ENCODE results near the gene COX6B2. TPM values are rescaled to one million over a fixed set of nuclear protein-coding genes. Genes with fewer than 3 reads are reported as not detected.

Gene COX6B2
- total RNA-seq, 3 donors from 2014 or later, result 0.73 to 1.3 TPM; not detected in 1

GRCh38 chr19:55353356-55353802, 1.1 kb downstream of the COX6B2 start:
- no peaks in the 10 kb centered on the region for H3K9me3 ChIP-seq
- H3K36me3 ChIP-seq, result no peaks in the 10 kb centered on the region
- intact Hi-C loops (cut with DNase I; ENCODE audit: low total_unique reads), result no loop called here
- H3K4me3 ChIP-seq, result peak overlapping the region; percentile 22 to 70 (median 50)
- H3K27me3 ChIP-seq, result peaks cover 11 to 32% of the 10 kb centered on the region in 2 donors
- H3K27ac ChIP-seq, result no peak overlapping the region
- no peak for DNase-seq (ENCODE audit: low spot score in 2 of 2)
- TF ChIP-seq CTCF (IDR thresholded peaks at IDR 0.05), result no peak
- TF ChIP-seq POLR2A (IDR thresholded peaks at IDR 0.05), result no peak
- TF ChIP-seq POLR2AphosphoS5 (IDR thresholded peaks at IDR 0.05), result no peak
- H3K4me1 ChIP-seq, result peaks cover 0 to 4% of the 10 kb centered on the region in 2 donors

- H3K9me3 ChIP-seq, result no peaks in the 10 kb centered on the region
- H3K36me3 ChIP-seq, result no peaks in the 10 kb centered on the region
- intact Hi-C loops (cut with DNase I; ENCODE audit: low total_unique reads), result no loop called here
- no peak overlapping the region for H3K27ac ChIP-seq
- DNase-seq (ENCODE audit: low spot score in 2 of 2), result no peak
- peaks cover 0 to 4% of the 10 kb centered on the region in 2 donors for H3K4me1 ChIP-seq
- peaks cover 11 to 32% of the 10 kb centered on the region in 2 donors for H3K27me3 ChIP-seq
- TF ChIP-seq POLR2A (IDR thresholded peaks at IDR 0.05) (no peak), CTCF (IDR thresholded peaks at IDR 0.05) (no peak), POLR2AphosphoS5 (IDR thresholded peaks at IDR 0.05) (no peak)
- H3K4me3 ChIP-seq, result peak overlapping the region in 1 of 3 donors; percentile 70
Observed at GRCh38 chr19:55352549-55353145, 1.9 kb downstream of the COX6B2 start.

- Histone ChIP-seq H3K9me3 (no peaks in the 10 kb centered on the region), H3K27me3 (peaks cover 11 to 32% of the 10 kb centered on the region in 2 donors), H3K4me1 (peaks cover 0 to 4% of the 10 kb centered on the region in 2 donors), H3K27ac (no peak overlapping the region), H3K4me3 (no peak overlapping the region), H3K36me3 (no peaks in the 10 kb centered on the region)
- TF ChIP-seq CTCF (IDR thresholded peaks at IDR 0.05), result no peak
- no peak for DNase-seq (ENCODE audit: low spot score in 2 of 2)
- intact Hi-C loops (cut with DNase I; ENCODE audit: low total_unique reads), result no loop called here
Observed at GRCh38 chr19:55352040-55352439, 2.5 kb downstream of the COX6B2 start.

GRCh38 chr19:55350620-55351315, 3.8 kb downstream of the COX6B2 start:
- intact Hi-C loops (cut with DNase I; ENCODE audit: low total_unique reads), result no loop called here
- Histone ChIP-seq H3K4me3 (no peak overlapping the region), H3K4me1 (peaks cover 0 to 4% of the 10 kb centered on the region in 2 donors), H3K9me3 (no peaks in the 10 kb centered on the region), H3K36me3 (no peaks in the 10 kb centered on the region), H3K27me3 (peaks cover 11 to 32% of the 10 kb centered on the region in 2 donors), H3K27ac (no peak overlapping the region)
- no peak for DNase-seq (ENCODE audit: low spot score in 2 of 2)
- TF ChIP-seq POLR2A (IDR thresholded peaks at IDR 0.05), result no peak
- no peak for TF ChIP-seq POLR2AphosphoS5 (IDR thresholded peaks at IDR 0.05)

- Histone ChIP-seq H3K27me3 (peaks cover 11 to 23% of the 10 kb centered on the region in 2 donors), H3K27ac (no peak overlapping the region), H3K4me3 (no peak overlapping the region), H3K36me3 (no peaks in the 10 kb centered on the region), H3K9me3 (no peaks in the 10 kb centered on the region), H3K4me1 (no peaks in the 10 kb centered on the region)
- DNase-seq (ENCODE audit: low spot score in 2 of 2), result no peak
- intact Hi-C loops (cut with DNase I; ENCODE audit: low total_unique reads), result no loop called here
- TF ChIP-seq POLR2AphosphoS5 (IDR thresholded peaks at IDR 0.05) (no peak), POLR2A (IDR thresholded peaks at IDR 0.05) (no peak), CTCF (IDR thresholded peaks at IDR 0.05) (no peak)
Observed at GRCh38 chr19:55348317-55349034, 6.0 kb downstream of the COX6B2 start.
